Jurkat, Clone E6-1 (cell line): ENCODE results near the gene TMEM132D.
A peak's percentile ranks its signal among the peaks of the same experiment; 100 is the strongest.
"Not testable (repeated sequence)": the region's sequence is repeated elsewhere in the genome, so short reads cannot be mapped to it uniquely, and the experiment has no call there.

Source experiments
- DNase-seq: peaks from one replicate; pipeline ENCODE4 v3.0.0-alpha.2; 2011; ENCODE audit warnings: low read depth, low spot score
- H3K4me3 ChIP-seq: 2 replicates; pipeline ENCODE4 v1.5.1; 2011; ENCODE audit warnings: mild to moderate bottlenecking, low read length, control low read depth, moderate library complexity

TMEM132D gene

DNA sequence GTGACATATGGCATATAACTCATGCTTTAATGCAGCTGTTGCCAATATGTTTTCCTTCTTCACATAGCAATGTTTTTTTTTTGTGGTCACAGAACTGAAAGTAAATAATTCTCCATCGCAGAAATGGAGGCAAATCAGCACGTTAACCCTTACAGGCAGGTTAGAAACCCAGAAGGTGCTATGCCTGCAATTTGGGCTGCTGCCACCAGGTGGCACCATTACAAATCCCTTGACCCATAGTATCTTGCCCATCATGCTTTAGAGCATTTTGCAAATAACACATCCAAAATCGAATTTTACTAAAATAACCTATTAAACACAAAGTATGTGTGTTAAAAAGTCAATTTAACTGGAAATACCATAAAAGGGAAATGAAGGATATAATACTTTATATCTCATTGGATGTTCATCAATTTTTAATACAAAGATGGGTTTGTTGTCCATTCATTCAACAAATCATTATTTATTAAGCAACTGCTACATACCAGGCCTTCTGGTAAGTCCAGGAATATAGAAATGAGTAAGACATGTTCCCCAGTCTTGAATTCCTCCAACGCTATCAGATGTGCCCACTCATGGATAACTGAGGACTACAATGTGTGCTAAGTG lies 710.5 kb downstream of the TMEM132D start:
- H3K4me3 ChIP-seq: no peak overlapping the region
- no peak for DNase-seq

- no peak overlapping the region for H3K4me3 ChIP-seq
- DNase-seq: no peak
These were observed 713.0 kb downstream of the TMEM132D start for GRCh38 chr12:129190827-129191226.

- not testable (repeated sequence) for H3K4me3 ChIP-seq, DNase-seq
These were observed 713.9 kb downstream of the TMEM132D start for GRCh38 chr12:129189879-129190278.

DNA sequence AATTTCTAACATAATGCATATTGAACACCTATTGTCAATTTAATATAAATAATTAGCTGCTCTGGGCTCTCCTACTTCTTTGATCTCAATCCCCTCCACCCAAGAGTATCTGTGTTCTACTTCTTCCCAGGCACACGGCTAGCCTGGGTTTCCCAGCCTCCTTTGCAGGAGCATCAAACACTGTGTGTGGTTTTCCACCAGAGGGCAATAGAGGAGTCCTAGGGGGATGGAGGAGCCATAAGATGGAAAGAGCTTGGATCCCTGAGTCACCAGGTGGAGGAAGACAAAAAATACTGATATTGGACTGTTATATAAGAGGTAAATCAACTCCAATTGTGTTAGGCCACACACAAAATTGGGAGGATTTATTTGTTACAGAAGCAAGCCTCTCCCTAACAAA lies 716.9 kb downstream of the TMEM132D start:
- DNase-seq: peak; percentile 9
- no peak overlapping the region for H3K4me3 ChIP-seq

DNA sequence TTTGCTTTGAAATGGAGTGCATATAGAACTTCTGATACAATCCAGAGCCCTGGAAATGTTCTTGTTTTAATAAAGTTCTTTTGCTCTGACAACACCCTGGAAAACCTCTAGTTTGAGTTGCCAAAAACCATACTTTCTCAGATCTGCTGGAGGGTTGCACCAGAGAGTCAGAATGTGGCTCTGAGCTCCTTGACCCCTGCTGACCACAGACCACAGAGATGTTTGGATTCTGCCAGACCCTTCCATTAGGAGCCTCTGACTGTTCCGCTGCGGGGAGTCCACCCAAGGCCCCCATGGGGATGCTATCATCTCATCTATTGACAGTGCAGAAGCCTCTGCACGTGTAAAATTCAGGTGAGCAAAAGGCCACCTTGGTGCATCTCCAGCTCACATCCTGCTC lies 718.0 kb downstream of the TMEM132D start:
- no peak overlapping the region for H3K4me3 ChIP-seq
- DNase-seq: no peak

- H3K4me3 ChIP-seq: no peak overlapping the region
- DNase-seq: no peak
These were observed 719.5 kb downstream of the TMEM132D start for GRCh38 chr12:129184127-129184928.

- H3K4me3 ChIP-seq: no peak overlapping the region
- no peak for DNase-seq
These were observed 723.8 kb downstream of the TMEM132D start for GRCh38 chr12:129179941-129180553.

DNA sequence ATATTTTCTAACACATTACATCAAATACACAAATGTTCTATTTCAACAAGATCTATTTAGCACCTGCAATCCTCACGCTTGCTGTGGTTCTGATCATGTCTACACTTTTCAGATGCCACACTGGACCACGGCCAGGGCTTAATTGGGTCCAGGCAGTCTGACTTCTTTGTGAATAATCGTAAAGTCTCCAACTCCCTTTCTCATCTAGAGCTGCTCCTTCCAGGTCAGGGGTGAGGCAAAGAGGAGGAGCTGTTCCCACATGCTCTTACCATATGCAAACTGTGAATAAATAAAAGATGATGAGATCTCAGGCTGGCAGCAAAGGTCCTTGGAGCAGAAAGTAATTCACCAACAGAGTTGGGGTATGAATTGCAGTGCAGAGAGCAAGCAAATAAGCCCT lies 733.9 kb downstream of the TMEM132D start:
- H3K4me3 ChIP-seq: no peak overlapping the region
- no peak for DNase-seq

GRCh38 chr12:129163861-129164260 lies 740.0 kb downstream of the TMEM132D start:
- no peak overlapping the region for H3K4me3 ChIP-seq
- DNase-seq: no peak

DNA sequence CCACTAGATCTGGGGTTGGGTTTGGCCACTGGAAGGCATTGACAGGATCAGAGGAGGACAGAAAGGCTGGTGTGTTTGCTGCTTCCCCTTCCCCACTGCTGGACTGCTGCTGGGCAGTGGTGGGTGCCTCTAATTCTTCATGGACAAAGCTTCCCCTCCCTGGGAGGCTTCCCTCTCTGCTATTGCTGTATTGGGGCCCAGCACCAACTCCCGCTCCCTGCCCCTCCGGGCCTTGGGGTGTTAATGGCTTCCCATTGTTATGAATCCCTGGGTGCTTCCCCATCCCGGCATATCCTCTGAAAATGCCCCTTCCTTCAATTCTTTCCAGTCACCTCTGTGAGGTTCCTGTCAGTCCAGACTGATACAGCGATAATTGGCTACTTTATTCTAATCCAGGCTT lies 740.4 kb downstream of the TMEM132D start:
- no peak overlapping the region for H3K4me3 ChIP-seq
- no peak for DNase-seq

DNA sequence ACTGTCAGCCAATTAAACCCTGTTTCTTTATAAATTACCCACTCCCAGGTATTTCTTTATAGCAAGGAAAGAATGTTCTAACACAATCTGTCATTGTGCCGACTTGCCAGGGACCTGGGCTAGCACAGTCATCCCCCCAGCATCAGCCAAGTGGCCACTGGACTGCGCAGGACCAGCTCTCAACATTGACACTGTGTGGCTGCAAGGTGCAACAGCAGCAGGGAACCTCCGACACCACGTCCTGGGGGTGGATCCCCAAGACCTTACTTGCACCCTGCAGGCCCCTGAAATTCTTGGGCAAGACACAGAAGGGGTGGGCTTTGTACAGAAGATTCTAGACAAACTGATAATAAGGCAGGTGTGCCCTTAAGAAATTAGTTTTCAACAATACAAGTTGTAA lies 741.0 kb downstream of the TMEM132D start:
- DNase-seq: no peak
- H3K4me3 ChIP-seq: no peak overlapping the region

DNA sequence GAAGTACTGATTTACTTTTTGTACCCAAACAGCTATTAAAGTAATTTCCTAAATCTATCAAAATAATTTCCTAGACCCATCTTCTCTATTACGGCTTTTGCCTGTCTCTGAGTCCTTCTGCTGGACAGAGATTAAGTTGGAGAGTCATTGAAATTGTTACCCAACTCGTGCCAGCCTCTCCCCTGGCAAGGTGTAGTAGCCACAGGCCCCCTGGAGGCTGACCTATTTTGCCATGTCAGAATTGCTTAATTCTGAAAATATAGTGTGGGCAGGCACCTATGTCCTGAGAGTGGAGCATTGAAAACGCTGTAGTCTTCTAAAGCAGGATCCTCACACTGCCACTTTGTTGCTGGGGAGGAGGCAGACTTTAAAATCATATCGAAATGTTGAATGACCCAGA lies 742.3 kb downstream of the TMEM132D start:
- no peak overlapping the region for H3K4me3 ChIP-seq
- DNase-seq: no peak

DNA sequence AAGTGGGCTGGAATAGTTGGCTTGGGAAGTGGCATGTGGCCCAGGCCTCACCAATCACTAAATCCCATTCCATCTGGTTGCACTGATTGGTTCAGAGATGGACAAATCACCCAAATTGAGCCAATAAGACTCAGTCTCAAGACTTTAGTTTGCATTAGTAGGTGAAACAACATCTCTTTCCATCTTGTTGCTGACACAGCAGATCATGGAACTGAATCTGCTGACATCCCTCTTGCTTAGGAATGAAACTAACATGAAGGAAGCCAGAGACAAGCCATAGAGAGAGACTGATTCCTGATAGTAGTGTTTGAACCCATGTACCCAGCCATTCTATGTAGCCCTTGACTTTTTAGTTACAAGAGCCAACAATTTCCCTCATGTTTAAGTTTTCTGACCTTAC lies 743.5 kb downstream of the TMEM132D start:
- no peak overlapping the region for H3K4me3 ChIP-seq
- DNase-seq: no peak

DNA sequence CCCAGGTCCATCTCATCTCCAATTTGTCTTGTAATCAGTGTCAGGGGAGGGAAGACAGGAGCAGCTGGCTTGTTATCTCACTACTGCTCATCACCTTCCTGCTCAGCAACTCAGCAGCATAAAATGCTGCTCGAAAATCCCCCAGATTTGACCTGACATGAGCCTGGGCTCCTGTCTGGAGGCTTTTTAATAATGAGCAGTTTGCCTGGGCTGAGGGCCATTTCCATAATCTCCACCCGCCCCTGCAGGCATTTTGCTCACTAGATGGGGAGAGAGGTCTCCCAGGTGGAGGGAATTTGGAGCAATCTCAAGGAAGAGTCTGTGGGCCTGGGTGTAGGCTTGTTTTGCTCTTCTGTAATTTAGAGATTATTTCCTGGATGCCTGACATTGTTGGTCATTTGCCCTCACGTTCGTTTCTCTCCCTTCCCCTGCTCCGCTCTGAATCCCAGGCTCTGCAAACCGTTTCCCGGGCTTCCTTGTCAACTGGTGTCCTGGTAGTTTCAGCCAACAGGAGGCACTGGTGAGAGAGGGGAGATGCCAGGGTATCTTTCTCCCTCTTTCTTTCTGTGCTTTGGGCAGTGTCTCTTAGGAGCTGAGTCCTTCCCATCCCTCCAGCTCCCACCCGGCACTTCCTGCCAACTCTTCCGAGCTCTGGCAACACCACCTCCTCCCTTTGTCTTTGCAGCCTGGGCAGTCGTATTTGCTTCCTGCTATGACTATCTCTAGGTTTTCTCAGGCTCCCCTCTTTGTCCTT lies 751.3 kb downstream of the TMEM132D start:
- no peak overlapping the region for H3K4me3 ChIP-seq
- no peak for DNase-seq

DNA sequence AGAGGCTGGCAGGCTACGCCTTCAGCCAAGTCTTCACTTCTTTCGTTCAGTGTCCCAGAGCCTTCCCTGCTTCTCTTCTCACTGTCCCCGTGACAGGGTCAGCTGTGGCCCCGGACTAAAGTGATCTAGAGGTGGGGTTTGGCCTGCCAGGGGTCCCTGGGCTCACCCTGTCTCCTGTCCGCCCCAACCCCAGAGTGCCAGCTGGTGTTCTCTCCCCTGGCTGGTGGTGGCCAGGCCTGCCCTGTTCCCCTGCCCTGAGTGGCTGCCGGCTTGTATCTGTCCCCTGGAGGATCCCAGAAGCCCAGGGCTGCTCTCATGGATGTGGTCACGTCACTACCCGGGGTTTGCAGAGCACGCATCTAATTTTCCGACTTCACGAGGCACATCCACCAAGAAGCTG lies 753.1 kb downstream of the TMEM132D start:
- no peak for DNase-seq
- no peak overlapping the region for H3K4me3 ChIP-seq

DNA sequence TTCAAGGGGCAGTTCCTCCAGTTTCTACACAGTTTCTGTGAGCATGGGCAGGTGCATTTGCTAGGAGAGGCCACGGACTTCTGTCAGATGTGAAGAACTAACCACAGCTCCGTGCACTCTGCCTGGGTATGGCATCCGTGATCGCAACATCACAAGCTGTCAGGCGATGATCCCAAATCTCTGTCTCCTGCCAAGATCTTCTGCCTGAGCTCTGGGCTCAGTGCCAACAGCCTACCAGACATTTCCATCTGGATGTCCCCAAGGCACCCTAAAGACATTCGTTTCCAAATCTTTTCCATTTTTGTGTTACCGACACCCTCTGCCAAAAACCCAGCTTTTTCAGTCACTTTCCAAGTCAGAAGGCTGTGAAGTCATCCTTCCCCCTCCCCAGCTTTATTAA lies 758.4 kb downstream of the TMEM132D start:
- DNase-seq: no peak
- no peak overlapping the region for H3K4me3 ChIP-seq

- H3K4me3 ChIP-seq: no peak overlapping the region
- no peak for DNase-seq
These were observed 765.0 kb downstream of the TMEM132D start for GRCh38 chr12:129138776-129139175.

DNA sequence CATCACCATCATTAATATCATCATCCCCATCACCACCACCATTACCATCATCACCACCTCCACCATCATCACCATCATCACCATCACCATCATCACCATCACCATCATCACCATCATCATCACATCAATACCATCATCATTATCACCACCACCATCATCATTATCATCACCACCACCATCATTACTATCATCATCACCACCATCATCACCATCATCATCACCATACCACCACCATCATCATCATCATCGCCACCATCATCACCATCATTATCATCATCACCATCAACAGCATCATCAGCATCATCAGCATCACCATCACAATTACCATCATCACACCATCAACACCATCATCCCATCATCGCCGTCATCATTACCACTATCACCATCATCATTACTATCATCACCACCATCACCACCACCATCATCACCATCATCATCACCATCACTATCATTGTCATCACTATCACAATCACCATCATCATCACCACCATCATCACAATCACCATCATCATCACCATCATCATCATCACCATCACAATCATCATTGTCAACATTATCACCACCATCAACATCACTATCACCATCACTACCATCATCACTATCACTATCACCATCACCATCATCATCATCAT lies 767.0 kb downstream of the TMEM132D start:
- DNase-seq: no peak
- H3K4me3 ChIP-seq: no peak overlapping the region

- H3K4me3 ChIP-seq: no peak overlapping the region
- no peak for DNase-seq
These were observed 776.1 kb downstream of the TMEM132D start for GRCh38 chr12:129127771-129128170.
